MCF 10A (cell line): ENCODE data around the gene RTL1. TPM values are rescaled to one million over a fixed set of nuclear protein-coding genes. Genes with fewer than 3 reads are reported as not detected.

Source experiments
- BruUV-seq: library from RNA; stranded (reverse); fragments of 400-500 nt; replicated peaks from 2 replicates; lab custom pipeline; 2021; lab: Mats Ljungman, UMichigan
- CTCF ChIA-PET: fragments of 300-600 bp; sonication (Branson Sonifier 250); formaldehyde crosslinking; extraction: SDS; loops from one replicate; lab custom pipeline; 2021; ENCODE audit warnings: antibody characterized with exemption, inconsistent platforms; lab: Yijun Ruan, JAX
- POLR2A ChIA-PET: fragments of 300-600, 350-650 bp; sonication (Branson Sonifier 250); formaldehyde crosslinking; extraction: SDS; loops from one replicate; lab custom pipeline; 2020; ENCODE audit warnings: antibody characterized with exemption, inconsistent platforms; lab: Yijun Ruan, JAX
- DNase-seq: peaks from one replicate; pipeline ENCODE4 v3.0.0-alpha.2; 2018; ENCODE audit not compliant: unreplicated experiment
- H3K27ac Mint-ChIP-seq: one replicate; pipeline ENCODE4 v1.8.0; 2022; ENCODE audit warnings: mild to moderate bottlenecking, low read depth, mixed read lengths; ENCODE audit not compliant: unreplicated experiment
- H3K27me3 Mint-ChIP-seq: one replicate; pipeline ENCODE4 v1.8.0; 2022; ENCODE audit warnings: mixed read lengths; ENCODE audit not compliant: insufficient read depth, unreplicated experiment
- H3K36me3 Mint-ChIP-seq: one replicate; pipeline ENCODE4 v1.8.0; 2022; ENCODE audit warnings: mild to moderate bottlenecking, moderate library complexity, mixed read lengths; ENCODE audit not compliant: insufficient read depth, unreplicated experiment
- H3K4me1 Mint-ChIP-seq: one replicate; pipeline ENCODE4 v1.8.0; 2022; ENCODE audit warnings: mixed read lengths; ENCODE audit not compliant: insufficient read depth, unreplicated experiment
- H3K4me3 Mint-ChIP-seq: one replicate; pipeline ENCODE4 v1.8.0; 2022; ENCODE audit warnings: mild to moderate bottlenecking, moderate library complexity, mixed read lengths; ENCODE audit not compliant: unreplicated experiment
- H3K9me3 Mint-ChIP-seq: one replicate; pipeline ENCODE4 v1.8.0; 2022; ENCODE audit warnings: mixed read lengths; ENCODE audit not compliant: unreplicated experiment
- intact Hi-C: fragments of 100-400 bp; cut with micrococcal nuclease; formaldehyde crosslinking; loops from 2 replicates; pipeline ENCODE4 v1.14.1; 2022
- total RNA-seq: library from RNA; stranded (reverse); gene quantifications from 2 replicates; pipeline ENCODE4 v1.2.3, GENCODE V29; 2022
- TF ChIP-seq, protein P1 (sequence below): fragments of 200-600 bp; IDR thresholded peaks from one replicate; pipeline ENCODE4 v1.8.0; 2022; ENCODE audit warnings: antibody characterized with exemption, mild to moderate bottlenecking; ENCODE audit not compliant: unreplicated experiment

The RTL1 gene
- total RNA-seq, 1 experiment from 2014 or later: not detected

DNA sequence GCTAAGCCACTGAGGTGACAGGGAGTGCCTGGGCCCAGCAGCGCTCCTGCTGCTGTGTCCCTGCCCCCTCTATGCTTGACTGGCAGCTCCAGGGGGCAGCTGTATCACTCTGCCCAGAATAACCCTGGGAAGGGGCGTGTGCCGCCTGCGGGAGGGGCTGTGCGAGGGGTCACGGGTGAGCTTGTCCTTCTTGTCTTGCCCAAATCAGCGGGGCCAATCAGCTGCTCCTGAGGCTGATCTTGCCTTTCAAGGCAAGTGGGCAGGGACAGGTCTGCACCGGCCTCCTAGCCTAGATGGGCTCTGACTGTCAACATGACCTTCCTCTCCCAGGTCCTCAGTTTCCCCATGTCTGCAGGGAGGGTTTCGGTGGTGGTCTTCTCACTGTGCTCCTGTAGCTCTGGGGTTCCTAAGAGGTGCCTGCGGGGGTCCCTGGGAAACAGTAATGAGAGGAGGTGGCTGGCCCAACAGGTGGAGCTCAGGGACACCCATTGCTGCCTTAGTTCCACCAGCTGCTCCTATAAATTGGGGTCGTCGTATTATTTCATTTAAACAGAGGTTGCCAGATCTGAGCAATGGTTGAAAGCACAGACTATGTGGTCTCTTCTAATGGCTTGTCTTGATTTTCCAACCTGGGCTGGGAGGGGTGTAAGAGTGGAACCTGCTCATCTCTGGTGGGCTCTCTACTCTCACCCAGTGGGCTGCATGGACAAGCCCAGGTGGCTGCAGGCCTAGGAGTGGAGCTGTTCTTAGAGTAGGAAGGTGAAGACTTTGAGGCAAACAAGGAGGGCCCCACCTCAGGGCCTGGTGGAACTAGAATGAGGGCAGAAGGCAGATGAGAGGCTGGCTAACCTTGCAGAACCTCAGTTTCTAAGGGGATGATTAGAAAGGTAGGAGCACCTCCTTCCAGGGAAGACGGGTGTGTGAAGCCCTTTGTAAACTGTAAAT lies 11.7 kb downstream of the RTL1 start:
- H3K27me3 Mint-ChIP-seq: peaks cover 53% of the 10 kb centered on the region

DNA sequence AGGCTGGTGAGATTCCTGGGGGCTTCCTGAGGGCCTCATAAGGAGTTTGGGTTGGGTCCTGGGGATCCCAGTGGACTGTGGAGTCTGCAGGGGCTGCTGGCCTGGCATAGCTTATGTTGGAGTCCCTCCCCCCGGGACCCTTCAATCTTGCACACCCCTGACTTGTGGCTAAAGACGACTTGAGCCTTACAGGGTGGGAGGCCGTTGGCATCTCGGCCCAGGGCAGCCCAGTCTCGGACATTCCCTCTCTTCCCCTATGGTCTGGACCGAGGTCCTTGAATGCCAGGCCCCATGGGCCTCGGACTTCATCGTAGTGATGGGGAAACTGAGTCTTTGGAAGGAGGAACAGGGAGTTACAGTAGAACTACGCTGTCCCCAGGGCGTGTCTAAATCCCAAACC lies 12.5 kb downstream of the RTL1 start:
- Mint-ChIP-seq H3K4me3 (no peak overlapping the region), H3K27ac (no peak overlapping the region), H3K4me1 (peaks cover 12% of the 10 kb centered on the region), H3K36me3 (peaks cover 6% of the 10 kb centered on the region), H3K27me3 (peaks cover 53% of the 10 kb centered on the region), H3K9me3 (no peaks in the 10 kb centered on the region)
- no TSS peak for BruUV-seq
- CTCF ChIA-PET: interaction anchor here (0.8 kb wide), 1 partner anchor 8 kb away, joined by 3 read pairs; no protein-coding TSS in a partner anchor
- intact Hi-C loops: no loop called here
- TF ChIP-seq, protein P1, sequence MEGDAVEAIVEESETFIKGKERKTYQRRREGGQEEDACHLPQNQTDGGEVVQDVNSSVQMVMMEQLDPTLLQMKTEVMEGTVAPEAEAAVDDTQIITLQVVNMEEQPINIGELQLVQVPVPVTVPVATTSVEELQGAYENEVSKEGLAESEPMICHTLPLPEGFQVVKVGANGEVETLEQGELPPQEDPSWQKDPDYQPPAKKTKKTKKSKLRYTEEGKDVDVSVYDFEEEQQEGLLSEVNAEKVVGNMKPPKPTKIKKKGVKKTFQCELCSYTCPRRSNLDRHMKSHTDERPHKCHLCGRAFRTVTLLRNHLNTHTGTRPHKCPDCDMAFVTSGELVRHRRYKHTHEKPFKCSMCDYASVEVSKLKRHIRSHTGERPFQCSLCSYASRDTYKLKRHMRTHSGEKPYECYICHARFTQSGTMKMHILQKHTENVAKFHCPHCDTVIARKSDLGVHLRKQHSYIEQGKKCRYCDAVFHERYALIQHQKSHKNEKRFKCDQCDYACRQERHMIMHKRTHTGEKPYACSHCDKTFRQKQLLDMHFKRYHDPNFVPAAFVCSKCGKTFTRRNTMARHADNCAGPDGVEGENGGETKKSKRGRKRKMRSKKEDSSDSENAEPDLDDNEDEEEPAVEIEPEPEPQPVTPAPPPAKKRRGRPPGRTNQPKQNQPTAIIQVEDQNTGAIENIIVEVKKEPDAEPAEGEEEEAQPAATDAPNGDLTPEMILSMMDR: no peak
- DNase-seq: no peak
- POLR2A ChIA-PET: no interaction called here

More for the DNA sequence above, 11.7 kb downstream of the RTL1 start:
- DNase-seq: no peak
- TF ChIP-seq, protein P1: no peak
- POLR2A ChIA-PET: no interaction called here
- intact Hi-C loops: no loop called here
- H3K9me3 Mint-ChIP-seq: no peaks in the 10 kb centered on the region
- no peak overlapping the region for H3K27ac Mint-ChIP-seq
- peaks cover 12% of the 10 kb centered on the region for H3K4me1 Mint-ChIP-seq
- no peak overlapping the region for H3K4me3 Mint-ChIP-seq
- CTCF ChIA-PET: interaction anchor here (0.8 kb wide), 1 partner anchor 9 kb away, joined by 3 read pairs; no protein-coding TSS in a partner anchor
- H3K36me3 Mint-ChIP-seq: peaks cover 6% of the 10 kb centered on the region
- BruUV-seq: no TSS peak

DNA sequence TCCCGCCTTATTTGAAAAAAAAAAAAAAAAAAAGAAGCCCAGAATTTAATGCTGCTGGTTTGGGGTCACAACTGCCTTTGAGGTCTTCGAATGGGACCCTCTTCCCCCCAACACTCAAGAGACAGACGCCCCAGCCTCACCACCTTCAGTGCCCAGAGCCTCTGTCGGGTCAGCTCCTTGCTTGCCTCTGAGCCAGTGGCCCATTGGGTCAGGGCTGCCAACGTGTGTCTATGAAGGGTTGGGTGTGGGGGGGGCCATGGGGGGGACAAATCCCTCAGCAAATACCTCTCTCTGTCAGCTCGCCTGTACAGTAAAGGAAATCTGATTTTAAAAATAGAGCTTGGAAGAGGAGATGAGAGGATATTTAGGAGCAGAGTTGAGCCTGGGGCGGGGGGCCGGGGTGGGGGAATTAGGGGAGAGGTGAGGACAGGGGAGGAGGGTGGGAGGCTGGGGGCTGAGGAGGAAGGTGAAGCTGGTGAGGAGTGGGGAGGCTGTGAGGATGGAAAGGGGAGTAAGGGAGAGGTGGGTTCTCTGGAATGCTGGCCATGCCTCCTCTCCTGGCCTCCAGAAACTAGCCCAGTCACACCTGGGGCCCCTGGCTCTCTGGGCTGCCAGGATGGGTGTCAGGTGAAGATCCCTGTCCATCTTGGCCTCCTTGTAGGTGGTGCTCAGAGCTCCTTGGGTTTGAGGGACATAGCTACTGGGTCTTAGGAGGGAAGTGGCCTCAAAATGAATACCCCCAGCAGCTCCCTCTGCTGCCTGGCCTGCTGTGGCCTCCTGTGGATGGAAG lies 13.3 kb downstream of the RTL1 start:
- BruUV-seq: no TSS peak
- Mint-ChIP-seq H3K27me3 (peaks cover 53% of the 10 kb centered on the region), H3K9me3 (no peaks in the 10 kb centered on the region), H3K4me3 (no peak overlapping the region), H3K36me3 (peaks cover 6% of the 10 kb centered on the region), H3K27ac (no peak overlapping the region), H3K4me1 (peaks cover 12% of the 10 kb centered on the region)
- POLR2A ChIA-PET: no interaction called here
- TF ChIP-seq, protein P1: no peak
- intact Hi-C loops: no loop called here
- CTCF ChIA-PET: interaction anchor here (0.6 kb wide), 1 partner anchor 306 kb away, joined by 3 read pairs; no protein-coding TSS in a partner anchor
- DNase-seq: no peak

DNA sequence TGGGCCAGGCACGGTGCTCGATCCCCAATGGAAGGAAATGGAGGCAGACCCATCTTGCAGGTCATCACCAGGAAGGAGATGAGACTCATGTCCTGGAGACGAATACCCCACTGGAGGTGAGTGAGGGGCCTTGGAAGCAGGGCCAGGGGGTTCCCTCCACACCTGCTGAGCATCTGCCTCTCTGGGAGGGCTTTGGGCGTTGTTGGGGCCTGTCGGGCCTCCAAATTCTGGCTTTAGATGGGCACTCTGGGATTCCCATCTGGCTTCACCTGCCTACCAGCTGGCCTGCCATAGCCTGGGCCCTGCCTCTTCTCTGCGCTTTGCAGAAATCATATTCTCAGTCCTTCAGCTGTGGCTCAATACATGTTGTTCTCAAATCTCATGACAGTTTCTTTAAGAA lies 13.9 kb downstream of the RTL1 start:
- no TSS peak for BruUV-seq
- Mint-ChIP-seq H3K4me3 (no peak overlapping the region), H3K36me3 (peaks cover 6% of the 10 kb centered on the region), H3K4me1 (peaks cover 12% of the 10 kb centered on the region), H3K9me3 (no peaks in the 10 kb centered on the region), H3K27ac (peak overlapping the region; percentile 59), H3K27me3 (peaks cover 50% of the 10 kb centered on the region)
- TF ChIP-seq, protein P1: no peak
- CTCF ChIA-PET: interaction anchor here (0.6 kb wide), 1 partner anchor 306 kb away, joined by 3 read pairs; no protein-coding TSS in a partner anchor
- no peak for DNase-seq
- POLR2A ChIA-PET: no interaction called here
- intact Hi-C loops: no loop called here
